GM18526 (cell line): ENCODE results near the gene ABCC1.

Experiments
- POLR2A ChIP-seq: IDR thresholded peaks from 3 replicates; pipeline ENCODE4 v1.6.1; 2011; ENCODE audit not compliant: insufficient read length; ENCODE audit errors: extremely low read depth

Gene ABCC1

DNA sequence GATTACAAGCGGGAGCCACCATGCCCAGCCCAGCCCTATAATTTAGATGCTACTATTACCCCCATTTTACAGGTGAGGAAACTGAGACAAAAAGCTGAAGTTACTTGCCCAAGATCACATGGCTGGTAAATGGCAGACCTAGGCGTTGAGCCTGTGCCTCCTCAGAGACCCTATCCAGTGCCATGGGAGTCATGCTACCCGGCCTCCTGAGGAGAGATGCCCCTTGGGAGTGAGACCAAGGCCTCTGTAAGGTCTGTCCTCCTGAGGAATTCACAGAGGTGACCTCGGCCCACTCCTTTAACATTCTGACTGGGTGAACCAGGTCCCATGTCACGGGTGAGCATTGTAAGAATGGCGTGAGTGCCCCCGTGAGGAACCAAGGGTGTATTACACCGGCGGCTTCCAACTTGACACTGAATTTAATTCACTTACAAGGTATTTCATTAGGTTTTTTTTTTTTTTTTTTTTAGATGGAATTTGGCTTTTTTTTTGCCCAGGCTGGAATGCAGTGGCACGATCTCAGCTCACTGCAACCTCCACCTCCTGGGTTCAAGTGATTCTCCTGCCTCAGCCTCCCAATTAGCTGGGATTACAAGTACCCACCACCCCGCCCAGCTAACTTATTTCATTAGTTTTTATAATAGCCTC is 178.2 kb downstream of the ABCC1 start:
- TF ChIP-seq POLR2A = no peak

DNA sequence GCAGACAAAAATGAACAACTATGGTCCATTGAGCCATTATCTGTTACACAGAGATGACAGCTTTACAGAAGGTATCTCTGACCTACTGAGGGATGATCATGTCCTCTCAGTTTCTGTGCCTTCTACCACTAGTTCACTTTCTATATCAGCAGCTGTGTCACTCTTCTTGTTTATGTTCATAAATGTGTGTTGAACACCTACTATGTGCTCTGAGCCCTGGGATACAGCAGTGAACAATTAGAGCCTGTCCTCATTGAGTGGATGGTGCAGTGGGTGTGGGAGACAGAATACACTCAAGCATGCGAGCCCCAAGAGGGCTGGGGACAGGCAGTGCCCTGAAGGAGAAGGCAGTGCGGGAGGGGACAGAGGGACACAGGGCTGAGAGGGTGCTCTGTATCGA is 181.8 kb downstream of the ABCC1 start:
- no peak for TF ChIP-seq POLR2A

DNA sequence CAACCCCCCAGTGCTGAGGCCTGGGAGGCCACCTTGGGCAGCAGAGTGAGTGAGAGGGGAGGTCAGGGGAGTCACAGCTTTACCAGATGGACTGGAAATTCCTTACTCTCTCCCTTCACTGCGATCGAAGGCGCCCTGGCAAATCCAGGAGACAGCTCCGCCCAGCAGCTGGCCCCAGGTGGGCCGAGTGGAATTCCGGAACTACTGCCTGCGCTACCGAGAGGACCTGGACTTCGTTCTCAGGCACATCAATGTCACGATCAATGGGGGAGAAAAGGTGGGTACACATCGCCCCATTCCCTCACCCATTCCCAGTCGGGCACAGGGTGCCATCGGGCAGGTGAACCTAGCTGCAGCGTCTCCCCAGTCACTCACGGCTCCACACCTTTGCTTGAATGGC is 182.2 kb downstream of the ABCC1 start:
- no peak for TF ChIP-seq POLR2A

DNA sequence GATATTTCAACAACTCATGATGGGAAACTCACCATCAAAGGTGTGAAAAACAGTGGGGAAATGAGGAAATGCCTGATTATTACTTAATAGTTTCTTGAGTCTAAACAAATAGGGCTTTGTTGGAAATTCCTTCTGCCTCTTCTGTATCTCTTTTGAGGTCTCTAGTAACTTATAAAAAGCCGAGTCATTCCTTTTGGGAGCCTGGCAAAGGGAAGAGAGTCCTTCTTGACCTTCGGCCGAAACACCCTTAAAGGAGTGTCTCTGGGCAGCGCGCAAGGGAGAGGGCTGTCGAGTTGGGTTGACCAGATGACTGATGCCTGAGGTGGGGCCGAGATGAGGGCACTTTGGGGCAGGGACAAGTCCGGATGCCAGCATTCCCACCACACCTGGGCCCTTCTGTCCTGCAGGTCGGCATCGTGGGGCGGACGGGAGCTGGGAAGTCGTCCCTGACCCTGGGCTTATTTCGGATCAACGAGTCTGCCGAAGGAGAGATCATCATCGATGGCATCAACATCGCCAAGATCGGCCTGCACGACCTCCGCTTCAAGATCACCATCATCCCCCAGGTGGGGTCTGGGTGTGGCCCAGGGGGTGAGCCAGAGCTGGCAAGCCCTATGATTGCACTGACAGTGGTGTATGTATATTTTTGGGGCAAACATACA is 184.7 kb downstream of the ABCC1 start:
- no peak for TF ChIP-seq POLR2A

DNA sequence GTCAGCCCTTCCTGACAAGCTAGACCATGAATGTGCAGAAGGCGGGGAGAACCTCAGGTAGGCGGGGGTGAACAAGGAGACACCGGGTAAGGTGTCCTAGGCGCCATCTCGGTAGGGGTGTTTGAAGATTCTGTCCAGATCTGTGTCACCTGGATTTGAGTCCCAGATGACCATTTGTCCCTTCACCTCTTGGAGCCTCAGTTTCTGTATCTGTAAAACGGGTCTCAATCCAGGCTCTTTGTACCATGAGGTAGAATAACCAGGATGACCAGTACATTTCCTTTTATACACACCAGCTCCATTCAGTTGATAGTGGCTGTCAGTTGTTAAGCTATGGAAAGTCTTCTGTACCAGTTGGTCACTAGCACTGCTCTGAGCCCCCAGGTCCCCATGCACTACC is 187.2 kb downstream of the ABCC1 start:
- no peak for TF ChIP-seq POLR2A

DNA sequence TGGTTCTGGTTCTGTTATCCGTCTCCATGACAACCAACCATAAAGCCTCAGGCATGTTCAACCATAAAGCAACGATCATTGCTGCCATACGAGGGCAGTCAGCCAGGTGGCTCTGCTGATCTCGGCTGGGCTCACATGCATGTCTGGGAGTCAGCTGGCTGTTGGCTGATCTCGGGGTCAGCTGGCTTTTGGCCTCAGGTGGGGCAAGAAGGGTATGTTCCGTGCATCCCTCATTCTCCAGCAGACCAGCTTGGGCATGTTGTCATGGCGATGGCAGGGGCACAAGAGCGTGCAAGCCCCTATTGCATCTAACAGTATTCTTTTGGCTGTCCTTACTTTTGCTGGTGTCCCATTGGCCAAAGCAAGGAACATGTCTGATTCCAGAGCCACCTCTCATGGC is 187.7 kb downstream of the ABCC1 start:
- no peak for TF ChIP-seq POLR2A

DNA sequence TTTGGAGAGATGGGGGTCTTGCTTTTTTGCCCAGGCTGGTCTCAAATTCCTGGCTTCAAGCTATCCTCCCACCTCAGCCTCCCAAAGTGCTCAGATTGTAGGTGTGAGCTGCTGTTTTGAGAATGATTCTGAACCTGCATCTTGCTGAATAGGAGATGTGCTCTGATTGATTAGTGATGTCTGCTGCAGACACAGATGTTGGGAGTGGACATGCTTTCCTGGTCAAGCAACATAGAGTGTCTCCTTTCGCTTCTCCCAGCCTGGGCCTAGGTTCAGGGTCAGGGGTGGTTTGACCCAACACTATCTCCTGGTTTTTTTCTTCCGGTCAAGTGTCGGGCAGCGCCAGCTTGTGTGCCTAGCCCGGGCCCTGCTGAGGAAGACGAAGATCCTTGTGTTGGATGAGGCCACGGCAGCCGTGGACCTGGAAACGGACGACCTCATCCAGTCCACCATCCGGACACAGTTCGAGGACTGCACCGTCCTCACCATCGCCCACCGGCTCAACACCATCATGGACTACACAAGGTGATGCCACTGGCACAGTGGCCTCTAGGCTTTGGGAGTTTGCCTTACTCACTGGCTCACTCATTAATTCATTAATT is 188.7 kb downstream of the ABCC1 start:
- no peak for TF ChIP-seq POLR2A

DNA sequence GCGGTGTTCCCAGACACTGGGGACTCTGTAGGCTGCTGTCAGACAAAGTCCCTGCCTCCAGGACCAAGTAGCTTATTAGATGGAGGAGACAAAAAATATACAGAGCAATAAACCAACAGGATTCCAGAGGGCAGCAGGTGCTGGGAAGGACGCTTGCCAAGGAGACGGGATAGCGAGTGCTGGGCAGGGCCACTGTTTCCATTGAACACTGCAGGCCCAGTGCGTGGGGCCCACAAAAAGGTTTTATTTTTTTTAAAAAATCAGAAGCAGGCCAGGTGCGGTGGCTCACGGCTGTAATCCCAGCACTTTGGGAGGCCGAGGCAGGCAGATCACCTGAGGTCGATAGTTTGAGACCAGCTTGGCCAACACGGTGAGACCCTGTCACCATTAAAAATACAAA is 189.6 kb downstream of the ABCC1 start:
- no peak for TF ChIP-seq POLR2A

DNA sequence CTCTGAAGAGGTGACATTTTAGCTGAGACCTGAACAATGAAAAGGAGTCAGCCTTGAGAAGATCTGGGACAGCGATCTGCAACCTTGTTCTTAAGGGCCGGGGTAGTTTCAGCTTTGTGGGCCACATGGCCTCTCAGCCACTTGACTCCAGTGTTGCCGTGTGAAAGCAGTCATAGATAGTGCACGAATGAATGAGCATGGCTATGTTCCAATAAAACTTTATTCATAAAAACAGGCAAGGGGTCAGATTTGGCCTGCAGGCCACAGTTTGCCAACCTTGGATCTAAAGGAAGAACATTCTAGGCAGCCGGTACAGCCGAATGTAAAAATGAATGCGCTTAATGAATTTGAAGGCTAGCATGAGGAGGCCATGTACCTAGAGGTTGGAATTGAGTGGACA is 190.4 kb downstream of the ABCC1 start:
- no peak for TF ChIP-seq POLR2A

DNA sequence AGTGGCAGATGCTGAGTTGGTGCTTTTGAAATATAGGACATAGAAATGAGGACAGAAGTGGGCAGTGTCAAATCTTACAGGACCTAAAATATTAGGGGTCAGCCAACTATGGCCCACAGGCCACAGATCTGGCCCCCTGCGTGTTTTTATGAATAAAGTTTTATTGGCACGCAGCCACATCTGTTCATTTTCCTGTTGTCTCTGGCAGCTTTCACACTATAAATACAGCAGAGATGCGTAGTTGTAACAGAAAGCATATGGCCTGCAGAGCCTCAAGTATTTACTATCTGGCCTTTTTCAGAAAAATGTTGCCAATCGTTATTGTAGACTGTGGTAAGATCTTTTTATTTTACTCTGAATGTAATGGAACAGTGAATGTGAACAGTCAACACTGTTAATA is 191.1 kb downstream of the ABCC1 start:
- TF ChIP-seq POLR2A = no peak

DNA sequence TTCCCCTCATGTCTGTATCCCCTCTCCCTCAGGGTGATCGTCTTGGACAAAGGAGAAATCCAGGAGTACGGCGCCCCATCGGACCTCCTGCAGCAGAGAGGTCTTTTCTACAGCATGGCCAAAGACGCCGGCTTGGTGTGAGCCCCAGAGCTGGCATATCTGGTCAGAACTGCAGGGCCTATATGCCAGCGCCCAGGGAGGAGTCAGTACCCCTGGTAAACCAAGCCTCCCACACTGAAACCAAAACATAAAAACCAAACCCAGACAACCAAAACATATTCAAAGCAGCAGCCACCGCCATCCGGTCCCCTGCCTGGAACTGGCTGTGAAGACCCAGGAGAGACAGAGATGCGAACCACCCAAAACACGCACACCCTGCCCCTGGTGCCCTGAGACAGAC is 191.7 kb downstream of the ABCC1 start:
- TF ChIP-seq POLR2A = no peak

DNA sequence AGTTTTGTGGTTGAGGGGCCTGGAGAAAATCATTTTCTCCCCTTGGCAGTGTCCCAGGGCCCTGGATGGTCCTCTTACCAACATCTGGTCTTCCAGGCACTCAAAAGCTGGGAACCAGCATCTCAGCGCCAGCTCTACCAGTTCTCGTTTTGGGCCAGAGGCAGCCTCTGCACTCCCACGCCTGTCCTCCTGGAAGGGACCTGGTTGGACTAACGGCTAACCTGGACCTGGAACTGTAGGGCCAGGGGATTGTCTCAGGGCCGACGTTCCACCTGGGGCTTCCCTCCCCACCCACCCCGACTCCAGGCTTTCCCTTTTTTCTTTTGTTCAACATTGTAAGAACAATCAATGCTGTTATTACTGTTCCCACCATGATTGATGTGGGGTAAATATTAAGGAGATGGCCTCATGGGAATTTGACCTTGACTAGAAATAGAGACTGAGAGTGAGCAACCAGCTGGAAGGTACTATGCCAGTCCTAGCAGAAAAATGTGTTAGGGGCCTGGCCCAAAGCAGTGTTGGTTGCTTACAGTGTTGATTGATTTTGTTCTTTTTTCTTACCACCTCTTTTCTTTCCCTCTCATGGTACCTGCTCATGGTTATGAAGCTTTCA is 192.5 kb downstream of the ABCC1 start:
- no peak for TF ChIP-seq POLR2A

DNA sequence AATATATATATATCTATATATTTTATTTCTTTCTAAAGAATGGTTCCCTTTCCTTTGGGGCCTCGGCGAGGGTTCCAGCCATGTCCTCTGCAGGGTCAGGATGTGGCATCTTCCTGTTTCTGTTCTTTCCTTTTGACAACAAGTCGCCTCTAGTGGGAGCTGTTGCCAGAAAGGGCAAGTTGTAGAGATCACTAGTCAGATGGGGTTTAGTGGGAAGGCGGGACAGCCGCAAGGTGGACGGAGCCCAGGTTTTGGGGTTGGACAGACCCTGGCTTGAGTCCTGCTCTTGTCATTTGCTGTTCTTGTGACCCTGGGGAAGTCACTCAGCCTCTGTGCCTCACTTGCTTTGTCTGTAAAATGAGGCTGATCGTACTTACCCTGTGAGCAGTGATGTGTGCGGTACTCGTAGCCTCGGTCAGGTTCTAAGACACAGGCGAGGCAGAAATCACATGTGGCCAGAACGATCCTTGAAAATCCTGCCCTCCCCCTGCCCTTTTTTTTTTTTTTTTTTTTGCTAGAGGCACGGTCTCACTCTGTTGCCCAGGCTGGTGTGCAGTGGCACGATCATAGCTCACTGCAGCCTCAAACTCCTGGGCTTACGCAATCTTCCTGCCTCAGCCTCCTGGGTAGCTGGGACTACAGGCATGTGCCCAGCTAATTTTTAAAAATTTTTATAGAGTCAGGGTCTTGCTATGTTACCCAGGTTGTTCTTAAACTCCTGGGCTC is 193.8 kb downstream of the ABCC1 start:
- no peak for TF ChIP-seq POLR2A

DNA sequence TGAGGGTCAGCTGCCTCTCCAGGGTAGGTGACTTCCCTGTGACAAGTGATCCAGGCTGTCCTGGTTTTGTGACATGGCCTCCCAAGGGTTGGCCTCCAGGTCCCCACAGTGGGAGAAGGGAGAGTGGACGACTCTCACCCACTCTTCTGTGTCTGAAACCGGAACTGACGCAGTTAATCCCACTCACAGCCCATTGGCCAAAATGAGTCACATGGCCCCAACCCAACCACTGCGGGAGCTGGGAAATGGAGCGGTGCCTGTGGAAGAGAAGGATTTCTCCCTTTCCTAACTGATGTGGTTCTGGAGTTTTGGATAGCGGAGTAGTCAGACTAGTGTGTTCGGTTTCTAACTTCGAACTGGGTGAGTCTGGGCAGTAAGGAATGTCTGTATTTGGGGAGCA is 194.5 kb downstream of the ABCC1 start:
- TF ChIP-seq POLR2A = no peak

DNA sequence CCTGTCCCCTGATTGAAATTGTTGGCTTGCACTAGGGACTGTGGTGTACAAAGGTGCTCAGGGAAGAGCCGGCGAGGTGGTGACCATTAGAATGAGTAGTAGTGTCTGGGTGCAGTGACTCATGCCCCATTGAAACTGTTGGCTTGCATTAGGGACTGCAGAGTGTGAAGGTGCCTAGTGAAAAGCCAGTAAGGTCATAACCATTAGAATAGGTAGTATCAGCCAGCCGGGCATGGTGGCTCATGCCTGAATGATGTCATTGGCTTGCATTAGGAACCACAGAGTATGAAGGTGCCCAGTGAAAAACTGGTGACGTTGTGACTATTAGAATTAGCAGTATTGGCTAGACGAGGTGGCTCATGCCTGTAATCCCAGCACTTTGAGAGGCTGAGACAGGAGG is 195.0 kb downstream of the ABCC1 start:
- no peak for TF ChIP-seq POLR2A

DNA sequence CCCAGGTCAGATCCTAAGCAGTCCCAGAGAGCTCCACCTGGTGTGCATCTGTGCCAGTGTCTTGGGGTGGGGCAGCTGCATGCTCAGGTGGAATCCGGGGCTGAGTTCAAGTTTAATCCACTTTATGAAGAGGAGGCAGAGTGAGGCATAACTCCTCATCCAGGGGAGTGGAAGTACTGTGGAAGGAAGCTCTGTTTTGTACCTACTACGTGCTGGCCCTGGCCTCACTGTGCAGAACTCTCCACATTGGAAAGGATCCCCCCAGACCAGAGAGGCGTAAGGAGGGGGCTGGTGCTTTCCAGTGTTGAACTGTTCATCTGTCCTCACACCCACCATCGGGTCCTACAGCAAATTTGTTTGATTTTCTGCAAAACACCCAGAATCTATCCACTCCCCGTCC is 195.9 kb downstream of the ABCC1 start:
- no peak for TF ChIP-seq POLR2A
